ENCODE measurements around the gene AFF4.

The AFF4 gene

DNA sequence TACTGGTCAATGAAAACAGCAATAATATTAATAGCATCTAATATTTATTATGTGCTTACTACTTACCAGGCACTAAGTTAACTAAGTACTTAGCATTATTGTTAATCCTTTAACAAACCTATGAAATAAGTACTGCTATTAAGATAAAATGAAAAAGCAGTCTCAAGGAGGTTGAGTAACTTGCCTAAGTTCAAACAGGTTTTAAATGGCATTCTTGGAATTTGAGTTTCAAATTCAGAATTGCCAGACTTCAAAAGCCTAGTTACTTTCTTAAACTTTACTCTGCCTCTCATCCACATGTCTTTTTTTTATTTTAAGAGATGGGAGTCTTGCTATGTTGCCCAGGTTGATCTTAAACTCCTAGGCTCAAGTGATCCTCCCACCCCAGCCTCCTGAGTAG lies 73.9 kb downstream of the AFF4 start:
- DNase-seq (ENCODE audit: low read depth) = no peak

- DNase-seq (ENCODE audit: low read depth) = no peak
These were observed 76.2 kb downstream of the AFF4 start for GRCh38 chr5:132887283-132887682.

DNA sequence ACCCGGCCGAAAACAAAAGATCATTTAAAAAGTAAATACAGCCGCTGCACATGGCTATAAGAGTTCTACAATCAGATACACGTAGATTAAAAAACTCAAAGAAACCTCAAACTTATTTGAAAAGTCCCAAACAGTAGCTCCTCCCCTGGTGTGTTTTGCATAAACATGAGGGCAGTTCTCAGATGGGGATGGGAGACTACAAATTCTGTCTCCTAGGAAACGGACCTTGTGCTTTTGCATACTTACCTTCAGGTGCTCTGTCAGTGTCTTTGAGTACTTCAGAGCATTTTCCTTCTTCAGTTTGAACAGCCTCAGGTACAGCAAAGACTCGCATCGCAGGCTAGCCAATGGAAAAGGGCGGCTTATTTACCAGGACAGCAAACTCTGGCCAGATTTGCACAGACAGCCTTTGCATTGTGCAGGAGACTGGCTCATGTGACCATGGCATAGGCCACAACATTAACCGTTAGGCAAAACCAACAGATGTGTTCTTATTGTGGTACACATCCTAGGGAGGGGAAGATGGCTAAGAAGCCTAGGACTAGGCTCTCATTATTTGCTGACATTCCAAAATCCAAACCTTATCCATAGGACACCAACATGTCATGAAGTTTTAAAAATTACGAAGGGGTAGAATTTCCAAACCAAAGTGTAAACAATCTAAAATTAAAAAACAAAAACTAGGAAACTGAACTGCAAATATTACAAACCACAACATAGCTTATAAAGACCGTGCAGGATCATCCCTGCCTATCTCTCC lies 77.2 kb downstream of the AFF4 start:
- DNase-seq (ENCODE audit: low read depth) = no peak

DNA sequence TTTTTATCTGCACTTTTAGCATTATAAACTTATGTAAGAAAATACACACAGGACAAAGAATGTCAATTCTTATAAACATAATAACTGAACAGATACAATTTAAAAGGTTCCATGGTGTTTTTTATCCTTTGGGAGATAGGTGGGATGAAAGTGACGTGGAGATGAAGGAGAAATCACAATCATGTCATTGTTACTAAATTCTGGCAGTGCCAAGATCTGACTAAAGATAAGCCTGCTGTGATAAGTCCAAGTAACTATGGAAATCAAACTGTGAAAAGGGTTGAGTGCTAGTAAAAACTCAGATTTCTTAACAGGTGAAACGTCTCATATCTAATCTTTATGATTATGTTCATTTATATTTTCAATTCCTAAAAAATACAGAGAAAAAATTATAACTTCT lies 78.9 kb downstream of the AFF4 start:
- no peak for DNase-seq (ENCODE audit: low read depth)

- peak; percentile 64 for DNase-seq (ENCODE audit: low read depth)
These were observed 80.1 kb downstream of the AFF4 start for GRCh38 chr5:132883261-132883834.

DNA sequence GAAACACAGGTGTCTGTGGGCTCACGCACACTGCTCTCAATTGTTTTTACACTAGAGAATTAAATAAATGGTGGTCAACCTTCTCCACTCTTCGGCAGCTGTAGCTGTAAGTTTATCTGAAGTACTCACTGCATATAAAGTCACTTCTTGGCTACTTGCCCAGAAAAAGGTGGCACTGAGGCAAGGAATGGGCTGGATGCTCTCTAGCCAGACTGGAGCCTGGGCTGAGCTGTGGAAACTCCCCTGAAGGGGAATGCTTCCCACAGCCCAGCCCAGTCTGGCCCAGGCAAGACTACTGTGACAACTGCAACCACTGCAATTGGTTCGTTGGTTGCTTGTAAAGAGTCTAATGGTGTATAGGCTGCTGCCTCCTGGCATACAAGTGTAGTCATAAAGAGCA lies 85.5 kb downstream of the AFF4 start:
- DNase-seq (ENCODE audit: low read depth) = no peak

DNA sequence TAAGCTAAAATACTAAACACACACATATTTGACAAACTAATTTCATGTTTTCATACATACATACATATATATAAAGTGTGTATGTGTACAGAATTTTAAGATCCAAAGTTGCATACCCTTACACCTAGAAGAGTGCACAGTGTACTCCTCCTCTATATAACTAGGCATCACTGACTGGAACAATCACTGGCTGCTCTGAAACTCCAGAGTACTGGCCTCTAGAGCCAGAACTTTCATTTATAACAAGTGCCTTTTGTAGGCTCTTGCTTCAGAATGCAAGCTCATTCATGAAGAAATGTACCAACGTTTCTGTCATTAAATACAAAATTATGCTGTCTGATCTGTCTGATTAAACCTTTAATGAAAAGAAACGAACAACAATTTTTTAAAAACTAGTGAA lies 86.0 kb downstream of the AFF4 start:
- no peak for DNase-seq (ENCODE audit: low read depth)

DNA sequence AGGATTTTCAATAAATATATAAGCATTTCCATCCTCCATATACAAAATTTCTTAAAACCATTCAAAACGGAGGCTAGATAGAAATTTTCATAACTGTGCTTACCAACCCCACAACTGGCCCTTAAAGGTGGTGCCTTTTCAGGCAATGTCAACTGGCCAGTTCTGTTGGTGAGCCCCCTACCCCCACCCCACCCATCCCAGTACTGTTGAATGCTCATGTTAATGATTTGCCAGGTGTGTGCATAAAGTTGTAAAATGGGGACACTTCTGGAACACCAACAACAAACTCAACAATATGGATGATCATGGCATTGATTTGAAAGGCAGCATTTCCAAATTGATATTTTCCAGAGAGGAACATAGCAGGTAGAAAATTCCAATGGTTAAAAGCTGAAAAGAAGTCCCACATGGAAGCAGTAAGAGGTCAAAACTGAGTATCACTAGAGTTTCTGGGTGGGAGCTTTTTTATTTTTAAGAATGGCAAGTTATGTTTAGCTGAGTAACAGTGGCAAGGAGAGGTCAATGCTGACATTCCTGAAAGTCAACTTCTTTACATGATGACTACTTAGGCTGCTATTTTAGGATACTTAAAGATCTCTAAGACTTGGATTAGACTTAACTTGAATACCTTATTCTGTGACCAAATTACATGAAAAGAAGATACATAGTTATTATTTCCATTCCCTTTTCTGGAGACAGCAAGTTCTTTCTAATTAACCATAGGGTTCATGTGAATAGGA lies 87.2 kb downstream of the AFF4 start:
- no peak for DNase-seq (ENCODE audit: low read depth)

- no peak for DNase-seq (ENCODE audit: low read depth)
These were observed 89.5 kb downstream of the AFF4 start for GRCh38 chr5:132873930-132874271.

- DNase-seq (ENCODE audit: low read depth) = no peak
These were observed 90.1 kb downstream of the AFF4 start, which contains the start of gene LEAP2 for GRCh38 chr5:132873119-132873929. Gene LEAP2, plus strand, starts transcription at chr5:132873668. Its CDS starts 27 bp downstream, at chr5:132873695.

DNA sequence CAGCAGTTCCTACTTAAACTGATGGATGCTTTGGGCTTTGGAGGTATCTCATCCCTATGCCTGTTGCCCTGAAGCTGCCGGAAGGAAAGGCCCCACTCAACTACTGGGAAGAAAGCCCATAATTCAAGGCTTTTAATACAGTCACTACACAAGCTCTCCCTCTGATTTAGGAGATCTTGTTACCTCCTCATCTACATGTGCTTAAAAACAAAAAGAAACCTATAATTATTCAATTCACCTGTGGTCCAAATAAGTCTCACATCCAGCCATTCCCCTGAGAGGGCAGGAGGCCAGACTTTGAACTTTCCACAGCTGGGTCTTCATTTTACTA lies 90.7 kb downstream of the AFF4 start:
- no peak for DNase-seq (ENCODE audit: low read depth)

GRCh38 chr5:132871459-132872284 lies 91.8 kb downstream of the AFF4 start:
- no peak for DNase-seq (ENCODE audit: low read depth)

DNA sequence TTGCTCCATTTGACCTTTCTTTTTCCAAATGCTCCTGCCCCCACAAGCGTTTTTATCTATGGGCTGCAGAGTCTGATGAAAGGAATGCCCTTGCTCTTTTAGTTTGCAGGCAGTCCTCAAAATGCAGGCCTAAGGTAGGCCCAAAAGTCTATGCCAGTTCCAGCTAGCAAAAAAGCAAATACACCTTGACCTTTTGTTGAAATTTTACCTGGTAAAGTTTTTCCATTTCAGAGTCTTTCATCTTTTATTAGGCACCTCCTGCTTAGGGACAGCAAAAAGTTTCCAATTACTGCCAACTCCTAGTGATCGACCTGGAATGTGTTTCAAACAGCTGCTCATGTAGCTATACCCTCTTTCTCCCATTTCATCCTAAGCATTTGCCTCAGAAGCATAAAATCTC lies 92.6 kb downstream of the AFF4 start:
- DNase-seq (ENCODE audit: low read depth) = no peak

DNA sequence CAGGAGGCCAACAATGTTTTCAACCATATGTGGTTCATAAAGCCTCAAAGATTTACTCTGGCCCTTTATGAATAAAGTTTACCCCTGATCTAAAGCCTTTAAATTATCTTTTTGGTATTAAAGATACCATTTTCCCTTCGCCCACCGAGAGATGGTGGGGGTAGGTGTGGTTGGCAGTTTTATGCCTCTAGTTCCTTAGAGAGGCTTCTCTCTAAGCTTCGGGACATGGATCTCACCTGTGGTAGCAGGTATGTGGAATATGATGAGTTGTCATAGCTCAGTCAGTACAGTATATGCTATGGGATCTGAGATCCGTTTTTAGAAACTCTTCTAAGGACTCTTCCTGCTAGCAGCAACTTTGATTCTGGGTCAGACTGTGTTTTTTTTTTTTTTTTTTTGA lies 94.7 kb downstream of the AFF4 start:
- no peak for DNase-seq (ENCODE audit: low read depth)

DNA sequence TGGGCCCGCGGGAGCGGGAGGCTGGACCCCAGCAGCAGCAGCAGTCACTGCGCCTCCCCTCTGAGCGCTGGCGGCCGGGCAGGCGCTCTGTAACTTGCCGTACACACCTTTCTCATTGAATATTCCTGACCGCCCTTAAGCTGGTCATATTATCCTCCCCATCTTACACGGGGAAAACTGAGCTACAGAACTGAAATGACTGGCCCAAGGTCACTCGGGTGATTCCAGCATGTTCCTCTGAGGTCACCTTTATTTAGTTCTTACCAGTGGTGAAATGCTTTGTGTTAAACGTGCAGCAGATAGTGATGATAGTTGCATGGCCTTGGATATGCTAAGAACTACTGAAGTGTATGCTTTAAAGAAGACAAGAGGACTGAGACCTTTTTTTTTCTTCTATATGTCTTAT lies 96.4 kb downstream of the AFF4 start:
- no peak for DNase-seq (ENCODE audit: low read depth)

- DNase-seq (ENCODE audit: low read depth) = peak; percentile 100
These were observed 96.9 kb downstream of the AFF4 start, which contains the start of the genes GDF9 and UQCRQ for GRCh38 chr5:132866342-132867045. Gene GDF9, minus strand, starts transcription at chr5:132866469. Its CDS starts 1,936 bp downstream, at chr5:132864533. Gene UQCRQ, plus strand, starts transcription at chr5:132866642. Its CDS starts 240 bp downstream, at chr5:132866882.

DNA sequence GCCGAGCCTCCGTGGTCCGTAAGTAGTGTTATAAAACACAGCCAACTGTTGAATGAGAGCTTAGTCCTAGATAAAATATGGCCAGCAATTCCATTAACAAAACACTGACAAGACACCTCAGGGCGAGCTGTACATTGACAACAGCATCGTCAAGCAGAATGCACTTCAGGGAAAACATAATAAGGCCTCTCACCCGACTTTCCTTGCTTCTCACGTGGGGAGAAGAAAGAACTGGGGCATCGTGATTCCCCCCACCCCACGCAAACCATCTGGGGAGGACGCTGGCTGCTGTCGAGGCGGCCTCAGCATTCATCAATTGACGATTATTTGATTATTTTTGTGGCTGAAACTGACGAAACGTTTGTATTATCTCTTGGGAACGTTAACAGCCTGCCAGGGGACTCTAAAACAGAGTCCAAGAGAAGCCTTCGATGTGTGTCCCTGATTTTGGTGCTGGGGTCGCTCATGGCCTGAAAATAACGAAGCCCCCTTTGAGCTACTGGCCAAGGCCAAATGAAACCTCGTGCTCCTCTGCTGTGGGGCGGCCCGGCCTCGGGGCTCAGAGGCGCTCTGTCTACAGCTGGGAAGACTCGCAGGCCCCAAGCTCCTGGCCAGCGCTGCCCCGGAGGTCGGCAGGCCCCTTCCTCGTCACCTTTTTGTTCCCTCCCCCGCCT lies 97.6 kb downstream of the AFF4 start:
- DNase-seq (ENCODE audit: low read depth) = no peak

DNA sequence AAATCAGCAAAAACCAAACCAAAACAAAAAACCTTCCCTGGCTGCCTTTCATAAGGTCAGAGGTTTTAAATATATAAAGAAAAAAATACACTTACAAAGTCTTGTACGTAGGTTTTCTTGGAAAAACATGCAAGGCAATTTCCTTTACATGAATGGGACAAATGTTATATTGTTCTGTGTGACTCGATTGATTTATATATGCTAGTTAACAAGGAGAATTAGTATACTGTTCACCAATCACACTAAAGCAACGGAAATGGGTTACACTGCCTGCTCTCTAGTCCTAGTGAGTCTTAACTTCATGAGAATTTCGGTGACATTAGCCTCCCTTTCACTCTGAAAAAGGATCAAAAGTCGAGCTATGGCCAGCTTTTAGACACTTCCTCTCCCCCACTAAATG lies 102.7 kb downstream of the AFF4 start:
- no peak for DNase-seq (ENCODE audit: low read depth)

- DNase-seq (ENCODE audit: low read depth) = no peak
These were observed 103.5 kb downstream of the AFF4 start for GRCh38 chr5:132859889-132860437.

DNA sequence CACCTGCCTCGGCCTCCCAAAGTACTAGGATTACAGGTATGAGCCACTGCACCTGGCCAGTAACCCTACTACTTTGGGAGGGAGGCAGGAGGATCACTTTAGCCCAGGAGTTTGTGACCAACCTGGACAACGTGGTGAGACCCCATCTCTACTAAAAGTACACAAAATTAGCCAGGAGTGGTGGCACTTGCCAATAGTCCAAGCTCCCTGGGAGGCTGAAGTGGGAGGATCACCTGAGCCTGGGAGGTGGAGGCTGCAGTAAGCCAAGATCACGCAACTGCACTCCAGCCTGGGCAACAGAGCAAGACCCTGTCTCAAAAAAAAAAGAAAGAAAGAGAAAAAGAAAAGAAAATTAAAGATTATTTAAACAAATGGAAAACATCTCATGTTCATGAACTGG lies 107.4 kb downstream of the AFF4 start:
- no peak for DNase-seq (ENCODE audit: low read depth)

Data from amniotic epithelial cell (primary cell).